ENCODE data around the gene CPSF2. TPM values are rescaled to one million over a fixed set of nuclear protein-coding genes. Genes with fewer than 3 reads are reported as not detected.
"Not testable (repeated sequence)": the region's sequence is repeated elsewhere in the genome, so short reads cannot be mapped to it uniquely, and the experiment has no call there.

The CPSF2 gene
- total RNA-seq, 4 donors from 2014 or later = 19.1 to 33.5 (median 32.6) TPM

GRCh38 chr14:92161521-92161920, 39.8 kb downstream of the CPSF2 start:
- no peak overlapping the region for H3K4me3 ChIP-seq (ENCODE audit: low read depth, poor library complexity, severe bottlenecking)
- DNase-seq (ENCODE audit: low spot score in 2 of 2) = no peak
- 78 to 86% methylated on average over 3 of the region's 3 CpGs for whole genome bisulfite sequencing, 2 donors
- intact Hi-C loops (cut with DNase I; ENCODE audit: low total_unique reads) = no loop called here
- TF ChIP-seq, protein P1, sequence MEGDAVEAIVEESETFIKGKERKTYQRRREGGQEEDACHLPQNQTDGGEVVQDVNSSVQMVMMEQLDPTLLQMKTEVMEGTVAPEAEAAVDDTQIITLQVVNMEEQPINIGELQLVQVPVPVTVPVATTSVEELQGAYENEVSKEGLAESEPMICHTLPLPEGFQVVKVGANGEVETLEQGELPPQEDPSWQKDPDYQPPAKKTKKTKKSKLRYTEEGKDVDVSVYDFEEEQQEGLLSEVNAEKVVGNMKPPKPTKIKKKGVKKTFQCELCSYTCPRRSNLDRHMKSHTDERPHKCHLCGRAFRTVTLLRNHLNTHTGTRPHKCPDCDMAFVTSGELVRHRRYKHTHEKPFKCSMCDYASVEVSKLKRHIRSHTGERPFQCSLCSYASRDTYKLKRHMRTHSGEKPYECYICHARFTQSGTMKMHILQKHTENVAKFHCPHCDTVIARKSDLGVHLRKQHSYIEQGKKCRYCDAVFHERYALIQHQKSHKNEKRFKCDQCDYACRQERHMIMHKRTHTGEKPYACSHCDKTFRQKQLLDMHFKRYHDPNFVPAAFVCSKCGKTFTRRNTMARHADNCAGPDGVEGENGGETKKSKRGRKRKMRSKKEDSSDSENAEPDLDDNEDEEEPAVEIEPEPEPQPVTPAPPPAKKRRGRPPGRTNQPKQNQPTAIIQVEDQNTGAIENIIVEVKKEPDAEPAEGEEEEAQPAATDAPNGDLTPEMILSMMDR (IDR thresholded peaks at IDR 0.05) = no peak
- no peak for TF ChIP-seq POLR2A (IDR thresholded peaks at IDR 0.05)

GRCh38 chr14:92164958-92165357, 43.2 kb downstream of the CPSF2 start:
- intact Hi-C loops (cut with DNase I; ENCODE audit: low total_unique reads) = no loop called here
- TF ChIP-seq, protein P1 (IDR thresholded peaks at IDR 0.05) = no peak
- TF ChIP-seq POLR2A (IDR thresholded peaks at IDR 0.05) = no peak
- no peak overlapping the region for H3K4me3 ChIP-seq (ENCODE audit: low read depth, poor library complexity, severe bottlenecking)
- WGBS, 2 donors = 86 to 91% methylated on average over 2 of the region's 2 CpGs
- DNase-seq (ENCODE audit: low spot score in 2 of 2) = no peak

DNA sequence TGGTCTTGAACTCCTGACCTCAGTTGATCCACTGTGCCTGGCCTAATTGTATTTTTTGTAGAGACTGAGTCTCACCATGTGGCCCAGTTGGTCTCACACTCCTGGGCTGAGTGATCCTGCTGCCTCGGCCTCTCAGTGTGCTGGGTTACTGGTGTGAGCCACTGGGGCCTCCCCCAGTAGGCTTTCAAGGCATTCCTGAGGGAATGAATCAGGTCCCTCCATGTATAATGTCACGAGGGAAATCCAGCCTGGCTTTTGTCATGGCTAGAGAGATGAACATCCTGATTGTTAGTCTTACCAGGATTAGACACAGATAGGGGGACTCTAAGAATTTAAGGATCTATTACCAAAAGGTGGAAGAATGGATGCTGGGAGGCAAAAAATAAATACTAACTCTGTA, 51.9 kb downstream of the CPSF2 start:
- no peak for DNase-seq (ENCODE audit: low spot score in 2 of 2)
- intact Hi-C loops (cut with DNase I; ENCODE audit: low total_unique reads) = no loop called here
- TF ChIP-seq POLR2A (IDR thresholded peaks at IDR 0.05) = no peak
- TF ChIP-seq, protein P1 (IDR thresholded peaks at IDR 0.05) = no peak
- no peak overlapping the region for H3K4me3 ChIP-seq (ENCODE audit: low read depth, poor library complexity, severe bottlenecking)
- 82 to 96% methylated on average over 2 of the region's 2 CpGs for WGBS, 2 donors

GRCh38 chr14:92175811-92176210, 54.0 kb downstream of the CPSF2 start:
- intact Hi-C loops (cut with DNase I; ENCODE audit: low total_unique reads) = no loop called here
- DNase-seq (ENCODE audit: low spot score in 2 of 2) = no peak
- no peak overlapping the region for H3K4me3 ChIP-seq (ENCODE audit: low read depth, poor library complexity, severe bottlenecking)
- TF ChIP-seq, protein P1 (IDR thresholded peaks at IDR 0.05) = no peak
- no peak for TF ChIP-seq POLR2A (IDR thresholded peaks at IDR 0.05)
- 59 to 66% methylated on average over 2 of the region's 2 CpGs for WGBS, 2 donors

GRCh38 chr14:92176476-92176875, 54.7 kb downstream of the CPSF2 start:
- DNase-seq (ENCODE audit: low spot score in 2 of 2) = no peak
- TF ChIP-seq, protein P1 (IDR thresholded peaks at IDR 0.05) = no peak
- intact Hi-C loops (cut with DNase I; ENCODE audit: low total_unique reads) = no loop called here
- no peak overlapping the region for H3K4me3 ChIP-seq (ENCODE audit: low read depth, poor library complexity, severe bottlenecking)
- WGBS, 2 donors = 41 to 50% methylated on average over 2 of the region's 2 CpGs

- intact Hi-C loops (cut with DNase I; ENCODE audit: low total_unique reads); H3K4me3 ChIP-seq (ENCODE audit: low read depth, poor library complexity, severe bottlenecking); DNase-seq (ENCODE audit: low spot score in 2 of 2): not testable (repeated sequence)
Measured at GRCh38 chr14:92179178-92179577, 57.4 kb downstream of the CPSF2 start.
